Stimulated activated naive CD8-positive, alpha-beta T cell treated with anti-CD3 and anti-CD28 coated beads, Interleukin-15, amount 100 ng/mL, for 72 hours (primary cell): ENCODE results near the gene PMM2.
"Not testable (repeated sequence)": the region's sequence is repeated elsewhere in the genome, so short reads cannot be mapped to it uniquely, and the experiment has no call there.

Experiments
- ATAC-seq: fragments of 150-1000 bp; cut with Tn5 transposase; 2 replicates; pipeline ENCODE4 v1.10.0; 2021; ENCODE audit warnings: mild to moderate bottlenecking, moderate library complexity
- DNase-seq, 2 donors: peaks; one replicate each; pipeline ENCODE4 v3.0.0; 2021 to 2022
- H3K27ac Mint-ChIP-seq, 2 donors: one replicate each; pipeline ENCODE4 v1.8.0; 2022; ENCODE audit warnings: mild to moderate bottlenecking in 2 of 2, mixed read lengths in 2 of 2, moderate library complexity in 2 of 2
- H3K27me3 Mint-ChIP-seq: one replicate; pipeline ENCODE4 v1.8.0; 2022; ENCODE audit warnings: mixed read lengths
- H3K4me1 Mint-ChIP-seq: one replicate; pipeline ENCODE4 v1.8.0; 2022; ENCODE audit warnings: mild to moderate bottlenecking, mixed read lengths
- H3K4me3 Mint-ChIP-seq, 2 donors: one replicate each; pipeline ENCODE4 v1.8.0; 2022; ENCODE audit warnings: mild to moderate bottlenecking in 2 of 2, mixed read lengths in 2 of 2, moderate library complexity in 1 of 2
- H3K9me3 Mint-ChIP-seq, 2 donors: one replicate each; pipeline ENCODE4 v1.8.0; 2022; ENCODE audit warnings: mixed read lengths in 2 of 2

PMM2 gene

GRCh38 chr16:8801701-8802100, 4.1 kb downstream of the PMM2 start:
- no peak for DNase-seq
- H3K4me3 Mint-ChIP-seq: no peak overlapping the region
- H3K27ac Mint-ChIP-seq: no peak overlapping the region
- no peak for ATAC-seq
- no peaks in the 10 kb centered on the region for H3K9me3 Mint-ChIP-seq
- no peaks in the 10 kb centered on the region for H3K27me3 Mint-ChIP-seq
- peaks cover 30% of the 10 kb centered on the region for H3K4me1 Mint-ChIP-seq

DNA sequence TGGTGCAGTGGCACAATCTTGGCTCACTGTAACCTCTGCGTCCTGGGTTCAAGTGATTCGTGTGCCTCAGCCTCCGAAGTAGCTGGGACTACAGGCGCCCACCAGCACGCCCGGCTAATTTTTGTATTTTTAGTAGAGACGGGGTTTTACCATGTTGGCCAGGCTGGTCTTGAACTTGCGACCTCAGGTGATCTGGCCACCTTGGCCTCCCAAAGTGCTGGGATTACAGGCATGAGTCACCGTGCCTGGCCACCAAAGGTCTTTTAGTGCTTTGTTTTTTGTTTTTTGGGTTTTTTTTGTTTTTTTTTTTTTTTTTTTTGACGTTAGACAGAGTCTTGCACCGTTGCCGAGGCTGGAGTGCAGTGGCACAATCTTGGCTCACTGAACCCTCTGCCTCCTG, 6.1 kb downstream of the PMM2 start:
- ATAC-seq, DNase-seq, H3K4me3 Mint-ChIP-seq, H3K9me3 Mint-ChIP-seq, H3K27me3 Mint-ChIP-seq, H3K27ac Mint-ChIP-seq: not testable (repeated sequence)
- H3K4me1 Mint-ChIP-seq: peaks cover 23% of the 10 kb centered on the region

DNA sequence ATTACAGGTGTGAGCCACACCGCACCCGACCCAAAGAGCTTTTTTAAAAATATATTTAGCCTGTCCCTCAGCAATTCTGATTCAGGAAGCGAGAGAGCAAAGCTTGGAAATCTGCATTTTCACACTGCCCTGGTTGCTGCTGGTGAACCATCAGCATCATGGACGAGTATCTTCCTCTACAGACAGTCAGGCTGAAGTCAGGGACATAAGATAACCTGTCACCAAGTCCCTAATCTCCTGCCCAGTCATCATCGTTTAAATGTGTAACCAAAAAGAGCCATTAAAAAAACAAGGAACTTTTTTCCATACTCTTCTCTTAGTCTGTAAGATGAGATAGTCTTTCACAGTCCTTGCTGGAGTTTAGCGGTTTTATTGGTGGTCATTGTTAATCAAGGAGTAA, 6.7 kb downstream of the PMM2 start:
- no peaks in the 10 kb centered on the region for H3K9me3 Mint-ChIP-seq
- no peaks in the 10 kb centered on the region for H3K27me3 Mint-ChIP-seq
- no peak for ATAC-seq
- peaks cover 17% of the 10 kb centered on the region for H3K4me1 Mint-ChIP-seq
- H3K4me3 Mint-ChIP-seq: no peak overlapping the region
- no peak for DNase-seq
- peak overlapping the region in 1 of 2 donors; percentile 76 for H3K27ac Mint-ChIP-seq

DNA sequence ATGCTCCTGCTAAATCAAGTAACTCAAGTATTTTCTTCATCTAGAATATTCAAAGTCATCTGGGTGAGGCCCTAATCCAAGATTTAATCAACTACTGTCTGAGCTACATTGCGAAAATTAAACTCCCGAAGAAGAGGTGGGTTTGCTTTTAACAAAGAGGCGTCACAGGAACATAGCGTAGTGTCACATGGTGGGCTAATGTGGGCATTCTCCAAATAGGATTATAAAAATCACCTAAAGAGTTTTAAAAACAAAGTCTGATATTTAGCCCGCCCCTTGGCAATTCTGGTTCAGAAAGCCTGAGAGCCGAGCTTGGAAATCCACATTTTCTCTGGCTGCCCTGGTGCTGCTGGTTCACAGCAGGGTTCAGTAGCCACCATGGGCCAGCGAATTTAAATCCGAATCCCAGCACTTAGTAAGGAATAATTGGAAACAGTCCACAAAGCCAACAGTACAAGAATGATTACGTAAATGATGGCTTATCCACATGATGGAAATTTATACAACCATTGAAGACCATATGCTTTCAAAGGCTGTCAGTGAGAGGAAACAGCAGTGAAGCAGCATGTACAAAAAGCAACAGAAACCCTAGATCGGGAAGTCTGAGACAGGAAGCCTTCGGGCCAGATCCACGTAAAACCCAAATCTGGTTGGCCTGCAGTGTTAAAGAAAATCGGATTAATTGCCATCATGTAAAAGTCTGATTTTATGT, 8.8 kb downstream of the PMM2 start:
- ATAC-seq: no peak
- Mint-ChIP-seq H3K4me3 (no peak overlapping the region), H3K4me1 (peaks cover 13% of the 10 kb centered on the region), H3K9me3 (no peaks in the 10 kb centered on the region), H3K27ac (peak overlapping the region in 1 of 2 donors; percentile 61), H3K27me3 (no peaks in the 10 kb centered on the region)
- DNase-seq: no peak

- no peak for ATAC-seq
- DNase-seq: no peak
- Mint-ChIP-seq H3K4me3 (no peak overlapping the region), H3K27me3 (no peaks in the 10 kb centered on the region), H3K4me1 (peaks cover 9% of the 10 kb centered on the region), H3K9me3 (no peaks in the 10 kb centered on the region), H3K27ac (peak overlapping the region in 1 of 2 donors; percentile 44)
Measured at GRCh38 chr16:8807189-8807588, 9.6 kb downstream of the PMM2 start.

- H3K27ac Mint-ChIP-seq: peak overlapping the region in 1 of 2 donors; percentile 54
- no peak for ATAC-seq
Measured at GRCh38 chr16:8808009-8808408, 10.4 kb downstream of the PMM2 start.

GRCh38 chr16:8808613-8809353, 11.1 kb downstream of the PMM2 start:
- no peak for ATAC-seq
- H3K9me3 Mint-ChIP-seq: no peaks in the 10 kb centered on the region
- H3K4me1 Mint-ChIP-seq: peaks cover 8% of the 10 kb centered on the region
- no peak overlapping the region for H3K4me3 Mint-ChIP-seq
- no peak for DNase-seq
- H3K27ac Mint-ChIP-seq: no peak overlapping the region
- no peaks in the 10 kb centered on the region for H3K27me3 Mint-ChIP-seq

More at GRCh38 chr16:8808009-8808408, 10.4 kb downstream of the PMM2 start:
- H3K9me3 Mint-ChIP-seq: no peaks in the 10 kb centered on the region
- peaks cover 5% of the 10 kb centered on the region for H3K4me1 Mint-ChIP-seq
- DNase-seq: no peak
- no peak overlapping the region for H3K4me3 Mint-ChIP-seq
- H3K27me3 Mint-ChIP-seq: no peaks in the 10 kb centered on the region

GRCh38 chr16:8812162-8812843, 14.7 kb downstream of the PMM2 start:
- no peaks in the 10 kb centered on the region for H3K9me3 Mint-ChIP-seq
- H3K4me3 Mint-ChIP-seq: no peak overlapping the region
- DNase-seq (no peak), ATAC-seq (no peak)
- no peak overlapping the region for H3K27ac Mint-ChIP-seq
- no peaks in the 10 kb centered on the region for H3K27me3 Mint-ChIP-seq
- H3K4me1 Mint-ChIP-seq: peaks cover 39% of the 10 kb centered on the region

GRCh38 chr16:8814095-8814806, 16.6 kb downstream of the PMM2 start:
- ATAC-seq (peak; percentile 86), DNase-seq (peak in 1 of 2 donors; percentile 40)
- peaks cover 47% of the 10 kb centered on the region for H3K4me1 Mint-ChIP-seq
- no peaks in the 10 kb centered on the region for H3K9me3 Mint-ChIP-seq
- peak overlapping the region; percentile 33 to 34 for H3K4me3 Mint-ChIP-seq
- H3K27me3 Mint-ChIP-seq: no peaks in the 10 kb centered on the region
- peak overlapping the region; percentile 73 to 82 for H3K27ac Mint-ChIP-seq

- Mint-ChIP-seq H3K4me3 (no peak overlapping the region), H3K27ac (peak overlapping the region in 1 of 2 donors; percentile 57), H3K27me3 (no peaks in the 10 kb centered on the region), H3K9me3 (no peaks in the 10 kb centered on the region), H3K4me1 (peaks cover 47% of the 10 kb centered on the region)
- no peak for DNase-seq
- ATAC-seq: peak; percentile 73
Measured at GRCh38 chr16:8816967-8817655, 19.5 kb downstream of the PMM2 start.

DNA sequence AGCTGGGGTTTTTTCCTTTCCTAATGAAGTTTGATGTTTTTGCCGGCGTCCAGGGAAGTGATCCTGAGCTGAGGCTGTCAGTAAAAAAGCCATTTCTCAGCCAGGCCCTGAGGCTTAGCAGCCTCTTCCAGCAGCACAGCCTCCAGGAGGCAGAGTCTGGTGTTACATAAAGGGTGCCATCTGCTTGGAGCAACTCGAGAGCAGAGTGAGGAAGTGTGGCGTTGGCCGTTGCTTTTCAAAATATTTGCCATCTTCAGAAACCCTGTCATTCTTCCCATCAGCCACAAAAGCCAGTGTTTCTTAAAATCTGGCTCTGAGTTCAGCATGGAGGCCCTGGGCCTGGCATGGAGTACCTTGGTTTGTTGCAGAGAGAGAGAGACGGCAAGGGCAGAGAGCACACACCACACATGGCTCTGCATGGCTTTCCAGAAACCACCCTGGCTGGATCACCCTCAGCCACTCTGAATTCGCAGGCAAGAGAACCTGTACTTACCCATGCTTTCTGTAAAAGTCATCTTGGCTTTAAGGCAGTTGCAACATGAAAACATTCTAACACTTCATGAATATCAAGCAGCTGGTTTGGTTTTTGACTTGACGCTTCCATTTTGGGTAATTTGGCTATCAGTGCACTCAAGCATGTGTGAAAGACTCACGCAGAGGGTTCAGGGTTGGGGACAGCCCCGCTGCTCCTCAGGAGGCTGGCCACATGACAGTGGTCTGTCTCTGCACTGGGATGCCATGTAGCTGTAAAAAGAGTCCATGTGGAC, 21.0 kb downstream of the PMM2 start:
- Mint-ChIP-seq H3K4me3 (no peak overlapping the region), H3K4me1 (peaks cover 40% of the 10 kb centered on the region), H3K9me3 (no peaks in the 10 kb centered on the region), H3K27me3 (no peaks in the 10 kb centered on the region), H3K27ac (peak overlapping the region in 1 of 2 donors; percentile 57)
- ATAC-seq (no peak), DNase-seq (no peak)

GRCh38 chr16:8819411-8820034, 21.9 kb downstream of the PMM2 start:
- Mint-ChIP-seq H3K4me1 (peaks cover 31% of the 10 kb centered on the region), H3K27me3 (no peaks in the 10 kb centered on the region), H3K27ac (peak overlapping the region in 1 of 2 donors; percentile 57), H3K9me3 (no peaks in the 10 kb centered on the region), H3K4me3 (no peak overlapping the region)
- no peak for ATAC-seq
- no peak for DNase-seq

- ATAC-seq (no peak), DNase-seq (no peak)
- H3K27me3 Mint-ChIP-seq: no peaks in the 10 kb centered on the region
- H3K27ac Mint-ChIP-seq: no peak overlapping the region
- H3K9me3 Mint-ChIP-seq: no peaks in the 10 kb centered on the region
- peaks cover 7% of the 10 kb centered on the region for H3K4me1 Mint-ChIP-seq
- H3K4me3 Mint-ChIP-seq: no peak overlapping the region
Measured at GRCh38 chr16:8822403-8822802, 24.8 kb downstream of the PMM2 start.

- no peak overlapping the region for H3K27ac Mint-ChIP-seq
- no peak for ATAC-seq
- no peak for DNase-seq
- no peaks in the 10 kb centered on the region for H3K9me3 Mint-ChIP-seq
- H3K4me1 Mint-ChIP-seq: peaks cover 9% of the 10 kb centered on the region
- no peaks in the 10 kb centered on the region for H3K27me3 Mint-ChIP-seq
- no peak overlapping the region for H3K4me3 Mint-ChIP-seq
Measured at GRCh38 chr16:8826278-8826879, 28.7 kb downstream of the PMM2 start.
